AG04449 (cell line): ENCODE data around the gene ITGA6.
A peak's percentile ranks its signal among the peaks of the same experiment; 100 is the strongest.

ENCODE experiments used
- CTCF ChIA-PET: fragments of 350-600 bp; formaldehyde crosslinking; extraction: SDS; loops from one replicate; lab custom pipeline; 2021; ENCODE audit warnings: antibody characterized with exemption; lab: Yijun Ruan, JAX
- POLR2A ChIA-PET: fragments of 400-600, 350-600 bp; formaldehyde crosslinking; extraction: SDS; loops from one replicate; lab custom pipeline; 2020; ENCODE audit warnings: antibody characterized with exemption, inconsistent platforms; lab: Yijun Ruan, JAX
- DNase-seq: peaks from one replicate; pipeline ENCODE4 v3.0.0-alpha.2; 2010; ENCODE audit warnings: low read depth, low spot score
- H3K4me3 ChIP-seq: 2 replicates; pipeline ENCODE4 v1.5.1; 2011; ENCODE audit warnings: low read depth, mild to moderate bottlenecking, control low read depth, low read length
- TF ChIP-seq, protein P1 (sequence below): IDR thresholded peaks from one replicate; pipeline ENCODE4 v1.5.1; 2011; ENCODE audit warnings: mild to moderate bottlenecking, moderate library complexity, low read length, control low read depth, inconsistent platforms; ENCODE audit not compliant: insufficient read depth; ENCODE audit errors: missing control alignments

The ITGA6 gene

GRCh38 chr2:172439911-172440310 is 12.5 kb downstream of the ITGA6 start:
- ChIA-PET POLR2A (interaction anchor here (0.7 kb wide), 1 partner anchor 8 kb away, joined by 3 read pairs; no protein-coding TSS in a partner anchor), CTCF (interaction anchor here (1.3 to 16.8 kb wide), 6 partner anchors 8 to 205 kb away, joined by 3 to 226 read pairs (median 10); partner anchors contain the start of gene ITGA6)
- no peak overlapping the region for H3K4me3 ChIP-seq
- TF ChIP-seq, protein P1, sequence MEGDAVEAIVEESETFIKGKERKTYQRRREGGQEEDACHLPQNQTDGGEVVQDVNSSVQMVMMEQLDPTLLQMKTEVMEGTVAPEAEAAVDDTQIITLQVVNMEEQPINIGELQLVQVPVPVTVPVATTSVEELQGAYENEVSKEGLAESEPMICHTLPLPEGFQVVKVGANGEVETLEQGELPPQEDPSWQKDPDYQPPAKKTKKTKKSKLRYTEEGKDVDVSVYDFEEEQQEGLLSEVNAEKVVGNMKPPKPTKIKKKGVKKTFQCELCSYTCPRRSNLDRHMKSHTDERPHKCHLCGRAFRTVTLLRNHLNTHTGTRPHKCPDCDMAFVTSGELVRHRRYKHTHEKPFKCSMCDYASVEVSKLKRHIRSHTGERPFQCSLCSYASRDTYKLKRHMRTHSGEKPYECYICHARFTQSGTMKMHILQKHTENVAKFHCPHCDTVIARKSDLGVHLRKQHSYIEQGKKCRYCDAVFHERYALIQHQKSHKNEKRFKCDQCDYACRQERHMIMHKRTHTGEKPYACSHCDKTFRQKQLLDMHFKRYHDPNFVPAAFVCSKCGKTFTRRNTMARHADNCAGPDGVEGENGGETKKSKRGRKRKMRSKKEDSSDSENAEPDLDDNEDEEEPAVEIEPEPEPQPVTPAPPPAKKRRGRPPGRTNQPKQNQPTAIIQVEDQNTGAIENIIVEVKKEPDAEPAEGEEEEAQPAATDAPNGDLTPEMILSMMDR, result no peak
- no peak for DNase-seq

- ChIA-PET CTCF (interaction anchor here (0.8 to 16.8 kb wide), 12 partner anchors 9 to 269 kb away, joined by 3 to 226 read pairs (median 4); partner anchors contain the start of gene ITGA6), POLR2A (interaction anchor here (0.8 to 1.1 kb wide), 2 partner anchors 9 to 11 kb away, joined by 3 to 5 read pairs; no protein-coding TSS in a partner anchor)
- H3K4me3 ChIP-seq, result no peak overlapping the region
- TF ChIP-seq, protein P1, result no peak
- no peak for DNase-seq
These were observed 13.4 kb downstream of the ITGA6 start for GRCh38 chr2:172440795-172441194.

DNA sequence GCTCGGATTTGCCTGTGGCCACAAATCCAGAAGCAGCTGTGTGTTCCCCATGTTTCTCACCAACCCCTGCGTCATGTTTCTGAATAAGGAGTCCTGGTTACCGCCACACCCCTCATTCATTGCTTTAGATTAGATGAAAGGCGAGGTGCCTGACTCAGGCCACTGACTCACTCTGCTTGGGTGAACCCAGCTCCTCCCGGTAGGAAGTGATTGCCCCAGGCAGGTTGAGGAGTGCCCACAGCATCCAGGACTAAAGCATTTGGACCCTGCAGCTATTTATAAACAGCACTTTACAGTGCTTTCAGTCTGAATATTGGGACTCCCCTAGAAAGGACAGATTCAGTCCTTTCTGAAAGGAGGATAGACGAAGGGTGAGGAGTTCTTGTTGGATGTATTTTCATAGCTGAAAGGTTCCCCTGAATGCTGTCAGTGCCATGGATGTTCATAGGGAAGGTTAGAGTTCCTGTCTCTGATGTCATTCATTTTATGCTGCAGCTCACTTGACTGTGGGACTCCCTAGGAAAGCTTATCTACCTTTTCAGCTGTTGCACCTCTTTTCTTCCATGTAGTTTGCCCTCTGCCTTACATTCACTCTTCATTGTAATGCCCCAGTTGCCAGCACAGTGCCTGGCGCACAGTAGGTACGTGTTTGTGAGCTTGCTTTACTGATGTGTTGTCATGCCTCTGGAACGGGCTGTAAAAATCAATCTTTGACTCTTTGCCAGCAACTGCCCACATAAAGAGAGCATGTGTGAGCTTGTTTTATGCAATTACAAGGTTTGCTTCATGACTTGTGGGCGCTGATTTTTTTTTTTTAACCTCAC is 14.9 kb downstream of the ITGA6 start:
- peak; percentile 41 for DNase-seq
- H3K4me3 ChIP-seq, result no peak overlapping the region
- TF ChIP-seq, protein P1, result no peak
- POLR2A ChIA-PET, result no interaction called here
- CTCF ChIA-PET, result interaction anchor here (0.8 to 16.8 kb wide), 8 partner anchors 9 to 270 kb away, joined by 3 to 226 read pairs (median 4); no protein-coding TSS in a partner anchor

GRCh38 chr2:172445851-172446250 is 18.5 kb downstream of the ITGA6 start:
- no peak overlapping the region for H3K4me3 ChIP-seq
- DNase-seq, result no peak
- ChIA-PET POLR2A (no interaction called here), CTCF (interaction anchor here (0.8 to 16.8 kb wide), 3 partner anchors 10 to 18 kb away, joined by 3 to 226 read pairs (median 5); no protein-coding TSS in a partner anchor)
- TF ChIP-seq, protein P1, result no peak

- CTCF ChIA-PET, result interaction anchor here (0.8 to 16.8 kb wide), 4 partner anchors 9 to 274 kb away, joined by 3 to 226 read pairs (median 6); no protein-coding TSS in a partner anchor
- POLR2A ChIA-PET, result no interaction called here
- no peak for DNase-seq
- H3K4me3 ChIP-seq, result no peak overlapping the region
- TF ChIP-seq, protein P1, result no peak
These were observed 19.2 kb downstream of the ITGA6 start for GRCh38 chr2:172446474-172447063.
